GM21723 (cell line): ENCODE data around the gene GAST.
"Not testable (repeated sequence)": the region's sequence is repeated elsewhere in the genome, so short reads cannot be mapped to it uniquely, and the experiment has no call there.

Experiments used
- ATAC-seq: cut with Tn5 transposase; IDR thresholded peaks from one replicate; pipeline ENCODE4 v1.9.1; 2021; ENCODE audit warnings: mild to moderate bottlenecking, moderate library complexity; ENCODE audit not compliant: unreplicated experiment

GAST gene

GRCh38 chr17:41711669-41712400 lies at the start of gene GAST:
GAST (plus strand) TSS chr17:41712331; CDS start chr17:41715437, 3,106 bp downstream.
- ATAC-seq: no peak

- ATAC-seq: no peak
Measured at GRCh38 chr17:41663451-41664171, 48.5 kb upstream of the GAST start.

- no peak for ATAC-seq
Measured at GRCh38 chr17:41664172-41664457, 48.0 kb upstream of the GAST start.

GRCh38 chr17:41664587-41665565 lies 47.3 kb upstream of the GAST start:
- ATAC-seq: no peak

- ATAC-seq: peak; percentile 64
Measured at GRCh38 chr17:41665566-41666236, 46.4 kb upstream of the GAST start.

- peak; percentile 40 for ATAC-seq
Measured at GRCh38 chr17:41666237-41666641, 45.9 kb upstream of the GAST start.

- no peak for ATAC-seq
Measured at GRCh38 chr17:41666708-41667279, 45.3 kb upstream of the GAST start.

- ATAC-seq: no peak
Measured at GRCh38 chr17:41667280-41668041, 44.7 kb upstream of the GAST start.

- ATAC-seq: no peak
Measured at GRCh38 chr17:41672153-41672552, 40.0 kb upstream of the GAST start.

GRCh38 chr17:41675157-41676057 lies 36.7 kb upstream of the GAST start:
- not testable (repeated sequence) for ATAC-seq

- no peak for ATAC-seq
Measured at GRCh38 chr17:41676058-41676419, 36.1 kb upstream of the GAST start.

GRCh38 chr17:41678411-41678906 lies 33.7 kb upstream of the GAST start:
- no peak for ATAC-seq

- ATAC-seq: peak; percentile 69
Measured at GRCh38 chr17:41678907-41679739, 33.0 kb upstream of the GAST start.

GRCh38 chr17:41679740-41680425 lies 32.2 kb upstream of the GAST start:
- no peak for ATAC-seq

GRCh38 chr17:41680426-41681040 lies 31.6 kb upstream of the GAST start:
- ATAC-seq: no peak

- ATAC-seq: no peak
Measured at GRCh38 chr17:41681776-41682175, 30.4 kb upstream of the GAST start.

- no peak for ATAC-seq
Measured at GRCh38 chr17:41682631-41683030, 29.5 kb upstream of the GAST start.
